Lung (tissue), 12 donors: ENCODE results near the gene RPP21. TPM values are rescaled to one million over a fixed set of nuclear protein-coding genes. Genes with fewer than 3 reads are reported as not detected.

Experiments used
- ATAC-seq: fragments of 200-7000 bp; cut with Tn5 transposase; one replicate; pipeline ENCODE4 v1.9.1; 2020; ENCODE audit warnings: moderate number of reproducible peaks; ENCODE audit not compliant: insufficient read depth, low FRiP score
- DNase-seq, 3 donors: peaks; one replicate each; pipeline ENCODE4 v3.0.0-alpha.2; 2013 to 2017
- H3K27ac ChIP-seq, 2 donors: one replicate each; pipeline ENCODE4 v1.5.1; 2013; ENCODE audit warnings: mild to moderate bottlenecking in 2 of 2, moderate library complexity in 2 of 2, control low read depth in 1 of 2, inconsistent platforms in 1 of 2, low read depth in 1 of 2, low read length in 1 of 2
- H3K27me3 ChIP-seq, 3 donors: one replicate each; pipeline ENCODE4 v1.5.1; 2013; ENCODE audit warnings: low read length in 2 of 3; ENCODE audit not compliant: control insufficient read depth in 3 of 3, insufficient read depth in 3 of 3
- H3K36me3 ChIP-seq, 4 donors: one replicate each; pipeline ENCODE4 v1.5.1; 2013; ENCODE audit warnings: low read length in 4 of 4, mild to moderate bottlenecking in 1 of 4, moderate library complexity in 1 of 4; ENCODE audit not compliant: control insufficient read depth in 4 of 4, insufficient read depth in 4 of 4
- H3K4me1 ChIP-seq, 5 donors: one replicate each; pipeline ENCODE4 v1.5.1; 2013; ENCODE audit warnings: low read length in 5 of 5, mild to moderate bottlenecking in 2 of 5, moderate library complexity in 1 of 5; ENCODE audit not compliant: control insufficient read depth in 5 of 5, insufficient read depth in 5 of 5
- H3K4me3 ChIP-seq: one replicate; pipeline ENCODE4 v1.5.1; 2013; ENCODE audit warnings: mild to moderate bottlenecking, control low read depth, moderate library complexity
- H3K9ac ChIP-seq, 2 donors: one replicate each; pipeline ENCODE4 v1.5.1; 2013; ENCODE audit warnings: low read length in 2 of 2, control low read depth in 1 of 2; ENCODE audit not compliant: insufficient read depth in 1 of 2
- H3K9me3 ChIP-seq, 4 donors: one replicate each; pipeline ENCODE4 v1.5.1; 2013; ENCODE audit warnings: low read length in 3 of 4, mild to moderate bottlenecking in 1 of 4, moderate library complexity in 1 of 4; ENCODE audit not compliant: control insufficient read depth in 4 of 4, insufficient read depth in 3 of 4
- WGBS, 2 donors: extraction: QIAGEN DNeasy Blood & Tissue Kit; methylation state at CpG; one replicate each; pipeline ENCODE4 v1.1.7; 2013; 5-methylcytosine and 5-hydroxymethylcytosine counted together
- polyA plus RNA-seq, 2 donors: library from polyadenylated mRNA; stranded (reverse); fragments of 200-250 nt; gene quantifications; one replicate each; pipeline ENCODE4 v1.2.1, GENCODE V29; 2013
- total RNA-seq, 2 donors: library from RNA; depleted of rRNA in 1 of 2; stranded (reverse); fragments of >200 nt in 1 of 2; gene quantifications; one replicate each; pipeline ENCODE4 v1.2.1, GENCODE V29; 2014 to 2021
- TF ChIP-seq, protein P1 (sequence below): IDR thresholded peaks from 2 replicates; pipeline ENCODE4 v1.5.1; 2012; ENCODE audit warnings: mild to moderate bottlenecking; ENCODE audit errors: control extremely low read depth, extremely low read depth
- donor health status: control.
- donor health status: control.
- donor health status: Bipolar disorder and iron deficiency.
- donor health status: healthy.
- donor health status: DM: yes; HTN: yes; CAD: no.

The RPP21 gene
- total and polyA plus RNA-seq, 4 donors, result 13.3 to 141 (median 48.8) TPM

DNA sequence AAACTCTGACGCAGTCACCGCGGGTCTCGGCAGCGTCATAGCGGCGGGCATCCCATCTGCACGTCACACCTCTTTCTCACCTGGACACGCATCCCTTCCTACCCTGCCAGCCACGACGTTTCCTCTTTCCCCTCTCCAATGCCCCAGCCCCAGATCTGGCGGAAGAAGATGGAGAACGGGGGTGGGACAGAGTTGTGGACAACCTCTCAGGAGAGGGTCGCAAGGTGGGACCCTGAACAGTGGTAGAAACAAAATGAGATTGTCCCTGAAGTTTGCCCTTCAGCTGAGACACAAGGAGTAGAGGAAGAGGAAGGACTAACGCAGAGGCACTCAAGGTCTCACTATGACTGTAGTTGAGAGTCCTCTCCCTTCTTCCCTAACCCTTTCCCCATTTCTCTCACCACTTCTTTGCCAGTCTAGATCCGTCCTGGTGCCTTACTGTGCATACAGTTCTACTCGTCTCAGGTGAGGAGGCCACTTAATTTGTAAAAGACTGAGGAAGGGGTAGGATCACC is 17.7 kb upstream of the RPP21 start:
- TF ChIP-seq, protein P1, sequence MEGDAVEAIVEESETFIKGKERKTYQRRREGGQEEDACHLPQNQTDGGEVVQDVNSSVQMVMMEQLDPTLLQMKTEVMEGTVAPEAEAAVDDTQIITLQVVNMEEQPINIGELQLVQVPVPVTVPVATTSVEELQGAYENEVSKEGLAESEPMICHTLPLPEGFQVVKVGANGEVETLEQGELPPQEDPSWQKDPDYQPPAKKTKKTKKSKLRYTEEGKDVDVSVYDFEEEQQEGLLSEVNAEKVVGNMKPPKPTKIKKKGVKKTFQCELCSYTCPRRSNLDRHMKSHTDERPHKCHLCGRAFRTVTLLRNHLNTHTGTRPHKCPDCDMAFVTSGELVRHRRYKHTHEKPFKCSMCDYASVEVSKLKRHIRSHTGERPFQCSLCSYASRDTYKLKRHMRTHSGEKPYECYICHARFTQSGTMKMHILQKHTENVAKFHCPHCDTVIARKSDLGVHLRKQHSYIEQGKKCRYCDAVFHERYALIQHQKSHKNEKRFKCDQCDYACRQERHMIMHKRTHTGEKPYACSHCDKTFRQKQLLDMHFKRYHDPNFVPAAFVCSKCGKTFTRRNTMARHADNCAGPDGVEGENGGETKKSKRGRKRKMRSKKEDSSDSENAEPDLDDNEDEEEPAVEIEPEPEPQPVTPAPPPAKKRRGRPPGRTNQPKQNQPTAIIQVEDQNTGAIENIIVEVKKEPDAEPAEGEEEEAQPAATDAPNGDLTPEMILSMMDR, result no peak
- ATAC-seq (no peak), DNase-seq (no peak)
- peaks cover 8 to 14% (median 13%) of the 10 kb centered on the region in 4 donors for H3K36me3 ChIP-seq
- H3K4me3 ChIP-seq, result peak overlapping the region; percentile 73
- H3K27me3 ChIP-seq, result no peaks in the 10 kb centered on the region
- no peaks in the 10 kb centered on the region for H3K9me3 ChIP-seq
- H3K9ac ChIP-seq, result peak overlapping the region; percentile 75 to 91
- WGBS, 2 donors, result 3 to 4% methylated on average over 16 to 17 of the region's 17 CpGs
- peak overlapping the region; percentile 97 to 99 for H3K27ac ChIP-seq
- peaks cover 2 to 25% (median 14%) of the 10 kb centered on the region in 5 donors for H3K4me1 ChIP-seq

DNA sequence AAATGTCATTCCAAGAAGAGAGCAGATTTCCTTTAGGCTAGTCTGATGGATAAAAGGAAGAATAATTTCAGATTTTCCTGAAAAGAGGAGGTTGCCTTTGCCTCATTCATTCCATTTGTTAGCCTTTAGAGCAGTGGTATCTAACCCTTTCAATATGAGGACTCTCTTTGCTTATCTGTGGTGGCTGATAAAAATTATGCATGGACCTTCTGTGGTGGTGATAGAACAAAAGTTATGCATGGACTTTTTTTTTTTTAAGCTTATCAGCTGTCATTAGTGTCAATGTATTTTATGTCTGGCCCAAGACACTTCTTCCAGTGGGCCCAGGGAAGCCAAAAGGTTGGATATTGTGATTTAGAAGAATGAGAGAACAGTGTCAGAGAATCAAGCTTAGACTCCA is 16.6 kb upstream of the RPP21 start:
- Histone ChIP-seq H3K9ac (no peak overlapping the region), H3K9me3 (no peaks in the 10 kb centered on the region), H3K27ac (no peak overlapping the region), H3K27me3 (no peaks in the 10 kb centered on the region), H3K36me3 (peaks cover 8 to 14% (median 13%) of the 10 kb centered on the region in 4 donors), H3K4me3 (no peak overlapping the region), H3K4me1 (peaks cover 2 to 25% (median 11%) of the 10 kb centered on the region in 5 donors)
- TF ChIP-seq, protein P1, result no peak
- ATAC-seq (no peak), DNase-seq (no peak)

DNA sequence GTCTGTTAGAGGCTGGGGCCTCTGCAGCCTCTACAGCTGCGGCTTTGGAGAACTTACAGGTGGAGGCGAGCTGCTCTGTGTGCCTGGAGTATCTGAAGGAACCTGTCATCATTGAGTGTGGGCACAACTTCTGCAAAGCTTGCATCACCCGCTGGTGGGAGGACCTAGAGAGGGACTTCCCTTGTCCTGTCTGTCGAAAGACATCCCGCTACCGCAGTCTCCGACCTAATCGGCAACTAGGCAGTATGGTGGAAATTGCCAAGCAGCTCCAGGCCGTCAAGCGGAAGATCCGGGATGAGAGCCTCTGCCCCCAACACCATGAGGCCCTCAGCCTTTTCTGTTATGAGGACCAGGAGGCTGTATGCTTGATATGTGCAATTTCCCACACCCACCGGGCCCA is 15.6 kb upstream of the RPP21 start:
- TF ChIP-seq, protein P1, result no peak
- no peaks in the 10 kb centered on the region for H3K9me3 ChIP-seq
- ATAC-seq, result no peak
- H3K27me3 ChIP-seq, result no peaks in the 10 kb centered on the region
- DNase-seq, result no peak
- no peak overlapping the region for H3K27ac ChIP-seq
- H3K36me3 ChIP-seq, result peaks cover 12 to 14% (median 13%) of the 10 kb centered on the region in 4 donors
- H3K4me3 ChIP-seq, result no peak overlapping the region
- H3K9ac ChIP-seq, result no peak overlapping the region
- 65 to 83% methylated on average over 12 of the region's 12 CpGs for WGBS, 2 donors
- H3K4me1 ChIP-seq, result peaks cover 2 to 25% (median 11%) of the 10 kb centered on the region in 5 donors

- DNase-seq, result no peak
- Histone ChIP-seq H3K36me3 (peaks cover 21 to 27% (median 22%) of the 10 kb centered on the region in 4 donors), H3K9me3 (no peaks in the 10 kb centered on the region), H3K4me3 (no peak overlapping the region), H3K27me3 (no peaks in the 10 kb centered on the region), H3K27ac (no peak overlapping the region), H3K4me1 (peaks cover 0 to 9% (median 6%) of the 10 kb centered on the region in 5 donors), H3K9ac (no peak overlapping the region)
- no peak for ATAC-seq
- TF ChIP-seq, protein P1, result no peak
- WGBS, 2 donors, result 84 to 92% methylated on average over 3 of the region's 3 CpGs
Observed at GRCh38 chr6:30331981-30332380, 13.0 kb upstream of the RPP21 start.
